ENCODE results near the gene TLE1. TPM values are rescaled to one million over a fixed set of nuclear protein-coding genes. Genes with fewer than 3 reads are reported as not detected.
A peak's percentile ranks its signal among the peaks of the same experiment; 100 is the strongest.

The TLE1 gene
- total RNA-seq, 1 experiment from 2014 or later = 97.7 TPM

DNA sequence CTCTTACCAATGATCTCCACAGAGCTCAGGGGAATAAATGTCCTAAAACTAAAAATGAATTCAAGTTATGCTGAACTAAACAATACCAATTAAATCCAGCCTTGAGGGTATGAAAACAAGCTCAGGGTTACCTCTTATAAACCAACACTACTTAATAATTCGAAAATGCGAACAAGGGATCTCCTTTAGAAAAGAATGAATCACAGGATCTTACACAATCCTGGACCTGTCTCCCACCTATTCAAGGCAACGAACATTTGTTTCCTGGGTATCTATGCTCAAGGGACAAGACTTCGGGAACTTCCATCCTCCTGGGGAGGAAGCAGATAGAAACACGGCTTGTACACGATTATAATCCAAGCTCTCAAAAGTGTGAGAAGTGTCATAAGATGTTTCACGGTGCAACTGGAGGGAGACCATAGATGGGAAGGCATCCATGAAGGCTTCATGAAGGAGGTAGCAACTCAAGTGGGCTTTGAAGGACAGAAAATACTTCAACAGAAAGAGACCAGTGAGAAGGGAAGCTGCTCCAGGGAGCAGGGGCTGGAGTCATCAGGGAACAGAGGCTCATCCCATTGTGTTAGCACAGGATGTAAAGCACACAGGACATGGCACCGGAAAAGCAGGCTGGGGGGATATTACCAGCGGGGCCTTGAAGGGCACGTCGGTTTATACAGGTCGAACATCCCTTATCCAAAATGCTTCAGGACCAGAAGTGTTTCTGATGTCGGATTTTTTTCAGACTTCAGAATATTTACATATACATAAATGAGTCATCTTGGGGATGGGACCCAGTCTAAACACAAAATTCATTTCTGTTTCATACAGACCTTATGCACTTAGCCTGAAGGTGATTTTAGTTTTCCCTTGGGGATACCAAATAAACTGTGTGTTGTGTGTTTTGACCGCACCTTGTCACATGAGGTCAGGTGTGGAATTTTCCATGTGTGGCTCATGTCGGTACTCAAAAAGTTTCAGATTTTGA lies 87.4 kb downstream of the TLE1 start:
- Mint-ChIP-seq H3K9me3 (peaks cover 3% of the 10 kb centered on the region; the same call in 1 of the 2 replicates), H3K27ac (peak overlapping the region; percentile 63)
- POLR2A ChIA-PET = interaction anchor here (0.6 kb wide), 2 partner anchors 75 to 76 kb away, joined by 3 to 6 read pairs; no protein-coding TSS in a partner anchor

DNA sequence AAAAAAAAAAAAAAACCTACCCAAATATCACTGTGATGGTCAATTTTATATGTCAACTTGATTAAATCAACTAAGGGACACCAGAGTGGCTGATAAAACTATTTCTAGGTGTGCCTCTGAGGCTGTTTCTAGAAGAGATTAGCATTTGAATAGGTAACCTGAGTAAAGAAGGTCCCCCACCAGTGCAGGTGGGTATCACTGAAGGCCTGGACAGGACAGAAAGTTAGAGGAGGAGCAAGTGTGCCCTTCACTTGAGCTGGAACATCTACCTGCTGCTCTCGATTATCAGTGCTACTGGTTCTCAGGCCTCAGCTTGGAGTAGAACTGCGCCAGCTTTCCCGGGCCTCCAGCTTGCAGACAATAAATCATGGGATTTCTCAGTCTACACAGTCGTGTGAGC lies 88.7 kb downstream of the TLE1 start:
- CTCF ChIA-PET = no interaction called here
- ATAC-seq (peak; percentile 51), DNase-seq (ENCODE audit: low spot score) (no peak)
- Mint-ChIP-seq H3K4me1 (peaks cover 69% of the 10 kb centered on the region), H3K4me3 (peak overlapping the region; percentile 44), H3K27ac (peak overlapping the region; percentile 84), H3K9me3 (no peaks in the 10 kb centered on the region), H3K27me3 (ENCODE audit: low read depth) (no peaks in the 10 kb centered on the region), H3K36me3 (peaks cover 37% of the 10 kb centered on the region)
- TF ChIP-seq, protein P1, sequence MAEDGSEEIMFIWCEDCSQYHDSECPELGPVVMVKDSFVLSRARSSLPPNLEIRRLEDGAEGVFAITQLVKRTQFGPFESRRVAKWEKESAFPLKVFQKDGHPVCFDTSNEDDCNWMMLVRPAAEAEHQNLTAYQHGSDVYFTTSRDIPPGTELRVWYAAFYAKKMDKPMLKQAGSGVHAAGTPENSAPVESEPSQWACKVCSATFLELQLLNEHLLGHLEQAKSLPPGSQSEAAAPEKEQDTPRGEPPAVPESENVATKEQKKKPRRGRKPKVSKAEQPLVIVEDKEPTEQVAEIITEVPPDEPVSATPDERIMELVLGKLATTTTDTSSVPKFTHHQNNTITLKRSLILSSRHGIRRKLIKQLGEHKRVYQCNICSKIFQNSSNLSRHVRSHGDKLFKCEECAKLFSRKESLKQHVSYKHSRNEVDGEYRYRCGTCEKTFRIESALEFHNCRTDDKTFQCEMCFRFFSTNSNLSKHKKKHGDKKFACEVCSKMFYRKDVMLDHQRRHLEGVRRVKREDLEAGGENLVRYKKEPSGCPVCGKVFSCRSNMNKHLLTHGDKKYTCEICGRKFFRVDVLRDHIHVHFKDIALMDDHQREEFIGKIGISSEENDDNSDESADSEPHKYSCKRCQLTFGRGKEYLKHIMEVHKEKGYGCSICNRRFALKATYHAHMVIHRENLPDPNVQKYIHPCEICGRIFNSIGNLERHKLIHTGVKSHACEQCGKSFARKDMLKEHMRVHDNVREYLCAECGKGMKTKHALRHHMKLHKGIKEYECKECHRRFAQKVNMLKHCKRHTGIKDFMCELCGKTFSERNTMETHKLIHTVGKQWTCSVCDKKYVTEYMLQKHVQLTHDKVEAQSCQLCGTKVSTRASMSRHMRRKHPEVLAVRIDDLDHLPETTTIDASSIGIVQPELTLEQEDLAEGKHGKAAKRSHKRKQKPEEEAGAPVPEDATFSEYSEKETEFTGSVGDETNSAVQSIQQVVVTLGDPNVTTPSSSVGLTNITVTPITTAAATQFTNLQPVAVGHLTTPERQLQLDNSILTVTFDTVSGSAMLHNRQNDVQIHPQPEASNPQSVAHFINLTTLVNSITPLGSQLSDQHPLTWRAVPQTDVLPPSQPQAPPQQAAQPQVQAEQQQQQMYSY (CRISPR knock-in tag; IDR thresholded peaks at IDR 0.05) = peak; percentile 42; the same call in 1 of the 2 replicates
- no peak for TF ChIP-seq ETV6 (CRISPR knock-in tag; IDR thresholded peaks at IDR 0.05)
- POLR2A ChIA-PET = interaction anchor here (0.7 to 1.1 kb wide), 2 partner anchors 47 to 89 kb away, joined by 3 read pairs; partner anchors contain the start of gene TLE1

More for the DNA sequence above, 87.4 kb downstream of the TLE1 start:
- no peak overlapping the region for H3K4me3 Mint-ChIP-seq
- ATAC-seq (no peak; the same call in 1 of the 2 replicates), DNase-seq (ENCODE audit: low spot score) (no peak)
- H3K4me1 Mint-ChIP-seq = peaks cover 56% of the 10 kb centered on the region
- CTCF ChIA-PET = interaction anchor here (0.7 kb wide), 1 partner anchor 81 kb away, joined by 3 read pairs; no protein-coding TSS in a partner anchor
- peaks cover 47% of the 10 kb centered on the region for H3K36me3 Mint-ChIP-seq
- TF ChIP-seq JUN (CRISPR knock-in tag; IDR thresholded peaks at IDR 0.05) (no peak), CBFB (CRISPR knock-in tag; IDR thresholded peaks at IDR 0.05; ENCODE audit: low read depth) (no peak), ZNF121 (CRISPR knock-in tag; IDR thresholded peaks at IDR 0.05) (no peak), ZNF423 (CRISPR knock-in tag; IDR thresholded peaks at IDR 0.05) (no peak), FOXJ3 (CRISPR knock-in tag; IDR thresholded peaks at IDR 0.05; ENCODE audit: borderline replicate concordance) (no peak), NR1H2 (CRISPR knock-in tag; IDR thresholded peaks at IDR 0.05) (no peak), SOX15 (CRISPR knock-in tag; IDR thresholded peaks at IDR 0.05) (no peak), CREM (CRISPR knock-in tag; IDR thresholded peaks at IDR 0.05) (no peak), ZNF671 (CRISPR knock-in tag; IDR thresholded peaks at IDR 0.05) (no peak), IRF2 (CRISPR knock-in tag; IDR thresholded peaks at IDR 0.05; ENCODE audit: borderline replicate concordance, low read depth) (no peak)
- TF ChIP-seq, protein P2, sequence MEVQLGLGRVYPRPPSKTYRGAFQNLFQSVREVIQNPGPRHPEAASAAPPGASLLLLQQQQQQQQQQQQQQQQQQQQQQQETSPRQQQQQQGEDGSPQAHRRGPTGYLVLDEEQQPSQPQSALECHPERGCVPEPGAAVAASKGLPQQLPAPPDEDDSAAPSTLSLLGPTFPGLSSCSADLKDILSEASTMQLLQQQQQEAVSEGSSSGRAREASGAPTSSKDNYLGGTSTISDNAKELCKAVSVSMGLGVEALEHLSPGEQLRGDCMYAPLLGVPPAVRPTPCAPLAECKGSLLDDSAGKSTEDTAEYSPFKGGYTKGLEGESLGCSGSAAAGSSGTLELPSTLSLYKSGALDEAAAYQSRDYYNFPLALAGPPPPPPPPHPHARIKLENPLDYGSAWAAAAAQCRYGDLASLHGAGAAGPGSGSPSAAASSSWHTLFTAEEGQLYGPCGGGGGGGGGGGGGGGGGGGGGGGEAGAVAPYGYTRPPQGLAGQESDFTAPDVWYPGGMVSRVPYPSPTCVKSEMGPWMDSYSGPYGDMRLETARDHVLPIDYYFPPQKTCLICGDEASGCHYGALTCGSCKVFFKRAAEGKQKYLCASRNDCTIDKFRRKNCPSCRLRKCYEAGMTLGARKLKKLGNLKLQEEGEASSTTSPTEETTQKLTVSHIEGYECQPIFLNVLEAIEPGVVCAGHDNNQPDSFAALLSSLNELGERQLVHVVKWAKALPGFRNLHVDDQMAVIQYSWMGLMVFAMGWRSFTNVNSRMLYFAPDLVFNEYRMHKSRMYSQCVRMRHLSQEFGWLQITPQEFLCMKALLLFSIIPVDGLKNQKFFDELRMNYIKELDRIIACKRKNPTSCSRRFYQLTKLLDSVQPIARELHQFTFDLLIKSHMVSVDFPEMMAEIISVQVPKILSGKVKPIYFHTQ (CRISPR knock-in tag; IDR thresholded peaks at IDR 0.05) = no peak
- TF ChIP-seq, protein P3, sequence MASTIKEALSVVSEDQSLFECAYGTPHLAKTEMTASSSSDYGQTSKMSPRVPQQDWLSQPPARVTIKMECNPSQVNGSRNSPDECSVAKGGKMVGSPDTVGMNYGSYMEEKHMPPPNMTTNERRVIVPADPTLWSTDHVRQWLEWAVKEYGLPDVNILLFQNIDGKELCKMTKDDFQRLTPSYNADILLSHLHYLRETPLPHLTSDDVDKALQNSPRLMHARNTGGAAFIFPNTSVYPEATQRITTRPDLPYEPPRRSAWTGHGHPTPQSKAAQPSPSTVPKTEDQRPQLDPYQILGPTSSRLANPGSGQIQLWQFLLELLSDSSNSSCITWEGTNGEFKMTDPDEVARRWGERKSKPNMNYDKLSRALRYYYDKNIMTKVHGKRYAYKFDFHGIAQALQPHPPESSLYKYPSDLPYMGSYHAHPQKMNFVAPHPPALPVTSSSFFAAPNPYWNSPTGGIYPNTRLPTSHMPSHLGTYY (CRISPR knock-in tag; IDR thresholded peaks at IDR 0.05) = no peak
- TF ChIP-seq, protein P4, sequence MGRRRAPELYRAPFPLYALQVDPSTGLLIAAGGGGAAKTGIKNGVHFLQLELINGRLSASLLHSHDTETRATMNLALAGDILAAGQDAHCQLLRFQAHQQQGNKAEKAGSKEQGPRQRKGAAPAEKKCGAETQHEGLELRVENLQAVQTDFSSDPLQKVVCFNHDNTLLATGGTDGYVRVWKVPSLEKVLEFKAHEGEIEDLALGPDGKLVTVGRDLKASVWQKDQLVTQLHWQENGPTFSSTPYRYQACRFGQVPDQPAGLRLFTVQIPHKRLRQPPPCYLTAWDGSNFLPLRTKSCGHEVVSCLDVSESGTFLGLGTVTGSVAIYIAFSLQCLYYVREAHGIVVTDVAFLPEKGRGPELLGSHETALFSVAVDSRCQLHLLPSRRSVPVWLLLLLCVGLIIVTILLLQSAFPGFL (CRISPR knock-in tag; IDR thresholded peaks at IDR 0.05; ENCODE audit: borderline replicate concordance) = no peak
- TF ChIP-seq, protein P5, sequence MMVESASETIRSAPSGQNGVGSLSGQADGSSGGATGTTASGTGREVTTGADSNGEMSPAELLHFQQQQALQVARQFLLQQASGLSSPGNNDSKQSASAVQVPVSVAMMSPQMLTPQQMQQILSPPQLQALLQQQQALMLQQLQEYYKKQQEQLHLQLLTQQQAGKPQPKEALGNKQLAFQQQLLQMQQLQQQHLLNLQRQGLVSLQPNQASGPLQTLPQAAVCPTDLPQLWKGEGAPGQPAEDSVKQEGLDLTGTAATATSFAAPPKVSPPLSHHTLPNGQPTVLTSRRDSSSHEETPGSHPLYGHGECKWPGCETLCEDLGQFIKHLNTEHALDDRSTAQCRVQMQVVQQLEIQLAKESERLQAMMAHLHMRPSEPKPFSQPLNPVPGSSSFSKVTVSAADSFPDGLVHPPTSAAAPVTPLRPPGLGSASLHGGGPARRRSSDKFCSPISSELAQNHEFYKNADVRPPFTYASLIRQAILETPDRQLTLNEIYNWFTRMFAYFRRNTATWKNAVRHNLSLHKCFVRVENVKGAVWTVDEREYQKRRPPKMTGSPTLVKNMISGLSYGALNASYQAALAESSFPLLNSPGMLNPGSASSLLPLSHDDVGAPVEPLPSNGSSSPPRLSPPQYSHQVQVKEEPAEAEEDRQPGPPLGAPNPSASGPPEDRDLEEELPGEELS (CRISPR knock-in tag; IDR thresholded peaks at IDR 0.05) = no peak
- TF ChIP-seq, protein P6, sequence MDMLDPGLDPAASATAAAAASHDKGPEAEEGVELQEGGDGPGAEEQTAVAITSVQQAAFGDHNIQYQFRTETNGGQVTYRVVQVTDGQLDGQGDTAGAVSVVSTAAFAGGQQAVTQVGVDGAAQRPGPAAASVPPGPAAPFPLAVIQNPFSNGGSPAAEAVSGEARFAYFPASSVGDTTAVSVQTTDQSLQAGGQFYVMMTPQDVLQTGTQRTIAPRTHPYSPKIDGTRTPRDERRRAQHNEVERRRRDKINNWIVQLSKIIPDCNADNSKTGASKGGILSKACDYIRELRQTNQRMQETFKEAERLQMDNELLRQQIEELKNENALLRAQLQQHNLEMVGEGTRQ (CRISPR knock-in tag; IDR thresholded peaks at IDR 0.05) = no peak
- TF ChIP-seq, protein P7, sequence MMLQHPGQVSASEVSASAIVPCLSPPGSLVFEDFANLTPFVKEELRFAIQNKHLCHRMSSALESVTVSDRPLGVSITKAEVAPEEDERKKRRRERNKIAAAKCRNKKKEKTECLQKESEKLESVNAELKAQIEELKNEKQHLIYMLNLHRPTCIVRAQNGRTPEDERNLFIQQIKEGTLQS (CRISPR knock-in tag; conservative IDR thresholded peaks at IDR 0.05) = no peak
- H3K27me3 Mint-ChIP-seq (ENCODE audit: low read depth) = no peaks in the 10 kb centered on the region
